Measurements from ENCODE around the gene FBLN1. TPM values are rescaled to one million over a fixed set of nuclear protein-coding genes. Genes with fewer than 3 reads are reported as not detected.

Gene FBLN1
- total and polyA plus RNA-seq, 11 donors, result 22.4 to 239 (median 44.7) TPM

GRCh38 chr22:45503816-45504372 lies 1.2 kb downstream of the FBLN1 start:
- DNase-seq, result peak in 2 of 5 donors; percentile 42 to 50
- H3K27me3 ChIP-seq, result peaks cover 0 to 41% (median 20%) of the 10 kb centered on the region in 9 donors
- peak overlapping the region in 11 of 12 donors; percentile 52 to 84 (median 73) for H3K27ac ChIP-seq
- no peak for TF ChIP-seq CTCF (IDR thresholded peaks at IDR 0.05)
- TF ChIP-seq POLR2A (IDR thresholded peaks at IDR 0.05), result no peak
- H3K4me3 ChIP-seq, result peak overlapping the region; percentile 32 to 72 (median 60)
- no peaks in the 10 kb centered on the region for H3K9me3 ChIP-seq
- intact Hi-C loops (cut with DNase I), result loop anchor here in 2 of 10 donors (5.0 kb wide), 2 partner anchors 48 to 52 kb away; no protein-coding TSS in a partner anchor
- peaks cover 0 to 3% (median 0%) of the 10 kb centered on the region in 9 donors for H3K36me3 ChIP-seq
- WGBS, 4 donors, result 52 to 66% (median 60%) methylated on average over 12 to 15 of the region's 15 CpGs
- H3K4me1 ChIP-seq, result peaks cover 0 to 29% (median 5%) of the 10 kb centered on the region in 12 donors
- ATAC-seq, result no peak

- peaks cover 0 to 41% (median 20%) of the 10 kb centered on the region in 9 donors for H3K27me3 ChIP-seq
- DNase-seq (peak in 4 of 5 donors; percentile 26 to 80 (median 68)), ATAC-seq (peak in 3 of 4 donors; percentile 22 to 65 (median 43))
- intact Hi-C loops (cut with DNase I), result loop anchor here in 2 of 10 donors (5.0 kb wide), 2 partner anchors 48 to 52 kb away; no protein-coding TSS in a partner anchor
- no peaks in the 10 kb centered on the region for H3K9me3 ChIP-seq
- peak overlapping the region; percentile 3 to 72 (median 60) for H3K4me3 ChIP-seq
- TF ChIP-seq CTCF (IDR thresholded peaks at IDR 0.05), result no peak
- TF ChIP-seq POLR2A (IDR thresholded peaks at IDR 0.05), result no peak
- 32 to 41% (median 36%) methylated on average over 26 to 31 of the region's 31 CpGs for WGBS, 4 donors
- peak overlapping the region in 11 of 12 donors; percentile 52 to 84 (median 73) for H3K27ac ChIP-seq
- H3K4me1 ChIP-seq, result peaks cover 0 to 25% (median 5%) of the 10 kb centered on the region in 12 donors
- H3K36me3 ChIP-seq, result peaks cover 0 to 3% (median 0%) of the 10 kb centered on the region in 9 donors
These were observed 2.0 kb downstream of the FBLN1 start for GRCh38 chr22:45504373-45505341.

GRCh38 chr22:45505991-45506747 lies 3.5 kb downstream of the FBLN1 start:
- Histone ChIP-seq H3K4me3 (peak overlapping the region in 4 of 12 donors; percentile 28 to 72 (median 46)), H3K36me3 (peaks cover 0 to 3% (median 0%) of the 10 kb centered on the region in 9 donors), H3K4me1 (peaks cover 0 to 32% (median 6%) of the 10 kb centered on the region in 12 donors), H3K27ac (peak overlapping the region in 1 of 12 donors; percentile 73), H3K27me3 (peaks cover 0 to 41% (median 20%) of the 10 kb centered on the region in 9 donors), H3K9me3 (no peaks in the 10 kb centered on the region)
- no peak for TF ChIP-seq POLR2A (IDR thresholded peaks at IDR 0.05)
- no peak for TF ChIP-seq CTCF (IDR thresholded peaks at IDR 0.05)
- intact Hi-C loops (cut with DNase I), result no loop called here
- ATAC-seq (no peak), DNase-seq (no peak)
- WGBS, 4 donors, result 90 to 94% (median 93%) methylated on average over 13 to 14 of the region's 14 CpGs
